Measurements from ENCODE around the gene CUL9. TPM values are rescaled to one million over a fixed set of nuclear protein-coding genes. Genes with fewer than 3 reads are reported as not detected.

The CUL9 gene
- polyA plus RNA-seq, 12 donors = 6.9 to 40.8 (median 14.7) TPM; not detected in 1

GRCh38 chr6:43254138-43254817 lies 72.3 kb downstream of the CUL9 start:
- no peak for DNase-seq

GRCh38 chr6:43254846-43255245 lies 72.8 kb downstream of the CUL9 start:
- DNase-seq = no peak

- DNase-seq = no peak
Measured at GRCh38 chr6:43255408-43256054, 73.5 kb downstream of the CUL9 start.

- no peak for DNase-seq
Measured at GRCh38 chr6:43256670-43257366, 74.8 kb downstream of the CUL9 start.

- DNase-seq = no peak
Measured at GRCh38 chr6:43257367-43258145, 75.6 kb downstream of the CUL9 start.

- DNase-seq = no peak
Measured at GRCh38 chr6:43258180-43258579, 76.2 kb downstream of the CUL9 start.

GRCh38 chr6:43258807-43259686 lies 77.1 kb downstream of the CUL9 start:
- no peak for DNase-seq

GRCh38 chr6:43260791-43261190 lies 78.8 kb downstream of the CUL9 start:
- no peak for DNase-seq

- DNase-seq = no peak
Measured at GRCh38 chr6:43261198-43261597, 79.2 kb downstream of the CUL9 start.

- no peak for DNase-seq
Measured at GRCh38 chr6:43262000-43262779, 80.2 kb downstream of the CUL9 start.

- no peak for DNase-seq
Measured at GRCh38 chr6:43262780-43263313, 80.9 kb downstream of the CUL9 start.

- peak; percentile 54 for DNase-seq
Measured at GRCh38 chr6:43263314-43264178, 81.5 kb downstream of the CUL9 start.

GRCh38 chr6:43264599-43265145 lies 82.7 kb downstream of the CUL9 start:
- DNase-seq = no peak

GRCh38 chr6:43265564-43265963 lies 83.6 kb downstream of the CUL9 start:
- DNase-seq = no peak

- no peak for DNase-seq
Measured at GRCh38 chr6:43267619-43268354, 85.8 kb downstream of the CUL9 start.

- DNase-seq = no peak
Measured at GRCh38 chr6:43268355-43268700, 86.3 kb downstream of the CUL9 start.

- DNase-seq = no peak
Measured at GRCh38 chr6:43268782-43269272, 86.8 kb downstream of the CUL9 start.

All from muscle of arm (tissue), 12 donors.